HG02870 (cell line): Measurements from ENCODE around the gene MAML3.
"Not testable (repeated sequence)": the region's sequence is repeated elsewhere in the genome, so short reads cannot be mapped to it uniquely, and the experiment has no call there.

Source experiments
- ATAC-seq: cut with Tn5 transposase; IDR thresholded peaks from one replicate; pipeline ENCODE4 v1.9.1; 2021; ENCODE audit warnings: mild to moderate bottlenecking, moderate library complexity; ENCODE audit not compliant: unreplicated experiment

MAML3 gene

DNA sequence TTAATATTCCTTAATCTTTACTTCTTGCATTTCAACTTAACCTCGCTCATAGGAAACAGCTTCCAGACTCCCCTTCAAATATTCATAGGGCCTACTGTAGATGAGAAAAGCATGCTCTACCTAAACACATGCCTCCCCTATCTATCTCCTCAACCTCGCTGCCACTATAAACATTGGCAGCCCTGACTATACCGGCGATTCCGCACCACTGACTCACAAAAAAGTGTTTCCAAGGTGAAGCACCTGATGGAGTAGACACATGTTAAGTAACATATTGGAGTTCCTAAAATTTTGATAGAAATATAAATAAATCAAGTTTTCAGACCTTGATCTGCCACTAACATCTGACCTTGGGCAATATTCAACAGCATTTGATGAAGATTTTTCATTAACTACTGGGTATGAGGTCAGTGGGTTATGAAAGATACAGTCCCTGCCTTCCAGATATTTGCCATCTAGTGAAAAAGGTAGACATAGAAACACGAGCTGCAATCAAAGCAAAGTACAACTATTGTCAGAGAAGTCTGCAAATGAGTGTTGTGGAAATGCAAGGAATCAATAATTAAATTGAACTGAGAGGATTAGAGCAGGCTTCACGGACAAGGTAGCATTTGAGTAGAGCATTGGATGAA lies 184.2 kb downstream of the MAML3 start:
- no peak for ATAC-seq

DNA sequence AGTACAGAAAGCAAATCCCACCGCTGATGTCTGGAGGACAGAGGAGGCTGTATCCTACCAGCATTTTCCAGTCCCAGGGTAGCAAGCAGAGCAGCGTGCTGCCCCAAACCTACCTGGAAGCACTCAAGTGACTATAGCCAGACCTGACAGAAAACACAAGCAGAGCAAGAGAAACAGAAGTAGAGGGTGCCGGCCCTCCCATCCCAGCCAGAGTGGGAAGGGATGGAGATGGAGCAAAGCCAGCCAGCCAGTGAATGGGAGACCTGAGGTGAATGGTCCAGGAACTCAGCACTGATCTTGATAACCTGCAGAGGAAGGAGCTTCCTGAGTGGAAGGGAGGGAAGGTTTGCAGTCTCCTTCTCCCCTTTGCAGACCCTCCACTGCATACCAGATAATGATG lies 185.2 kb downstream of the MAML3 start:
- no peak for ATAC-seq

DNA sequence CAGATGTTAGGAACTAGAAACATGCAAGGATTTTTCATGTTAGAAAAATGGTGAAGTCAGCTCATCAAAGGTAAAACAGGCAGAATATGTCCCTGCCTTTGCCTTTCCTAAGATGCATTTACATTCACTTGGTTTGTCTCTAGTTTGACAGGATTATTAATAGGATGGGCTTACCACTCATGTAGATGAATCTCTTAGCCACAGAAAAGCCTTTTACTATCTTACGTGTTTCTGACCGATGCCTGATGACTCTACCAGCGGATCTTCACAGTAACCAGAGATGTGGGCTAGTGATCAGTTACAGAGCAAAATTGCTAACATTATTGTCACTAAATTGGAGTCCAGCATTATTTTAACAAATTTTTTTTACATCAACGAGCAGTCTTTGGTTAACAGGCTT lies 187.6 kb downstream of the MAML3 start:
- no peak for ATAC-seq

DNA sequence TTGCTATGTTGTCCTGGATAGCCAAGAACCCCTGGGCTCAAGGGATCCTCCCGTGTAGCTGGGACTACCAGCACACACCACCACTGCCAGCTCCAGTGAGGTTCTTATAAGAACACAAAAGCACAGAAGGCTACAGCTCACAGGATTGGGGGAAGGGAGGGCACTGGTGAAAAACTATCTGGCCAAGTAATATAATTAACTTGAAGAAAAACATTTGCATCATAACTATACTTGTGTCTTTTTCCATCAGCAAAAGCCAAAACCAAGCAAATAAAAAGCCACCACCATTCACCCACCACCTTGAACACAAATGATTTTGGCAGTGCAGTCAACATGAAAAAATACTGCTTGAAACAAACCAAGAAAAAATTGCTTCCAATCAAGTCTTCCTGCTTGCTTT lies 188.2 kb downstream of the MAML3 start:
- no peak for ATAC-seq

DNA sequence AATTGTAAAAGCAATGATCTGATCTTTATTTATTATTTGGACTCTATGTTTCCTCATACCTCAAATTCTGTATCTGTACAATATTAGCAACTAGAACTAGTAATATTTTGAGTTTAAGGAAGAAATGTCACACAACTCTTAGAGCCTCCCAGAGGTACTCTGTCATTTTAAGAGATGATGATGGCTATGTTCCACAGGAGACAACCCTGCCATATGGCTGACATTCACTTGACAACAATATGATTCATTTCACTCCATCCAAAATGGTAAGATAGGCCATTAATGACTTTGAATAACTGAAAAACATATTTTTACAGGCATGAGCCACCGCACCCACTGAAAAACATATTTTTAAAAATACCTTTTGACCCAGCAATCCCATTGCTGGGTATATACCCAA lies 190.3 kb downstream of the MAML3 start:
- no peak for ATAC-seq

DNA sequence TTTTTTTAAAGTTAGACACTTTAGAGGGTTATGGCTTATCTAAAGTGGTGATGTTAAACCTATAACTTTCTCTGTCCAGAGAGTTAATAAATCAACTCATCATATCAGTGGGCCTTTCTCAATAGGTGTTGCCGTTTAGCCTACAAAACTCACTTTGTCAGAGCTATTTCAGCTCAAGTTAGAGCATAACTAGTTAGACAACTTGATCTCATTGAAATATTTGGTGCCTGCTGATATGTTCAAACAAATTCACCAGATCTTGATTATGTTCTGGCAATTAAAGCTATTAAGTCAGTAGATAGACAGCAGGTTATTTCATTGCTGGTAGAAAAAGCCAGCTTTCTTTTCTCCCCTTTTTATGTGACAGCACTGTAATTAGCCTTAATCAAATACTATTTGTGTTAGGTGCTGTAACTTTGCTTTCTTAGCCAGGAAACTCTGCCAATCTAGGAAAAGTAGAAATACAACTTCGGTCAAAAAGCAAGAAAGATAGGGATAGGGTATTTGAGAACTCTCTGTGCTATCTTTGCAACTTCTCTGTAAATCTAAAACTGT lies 191.8 kb downstream of the MAML3 start:
- no peak for ATAC-seq

DNA sequence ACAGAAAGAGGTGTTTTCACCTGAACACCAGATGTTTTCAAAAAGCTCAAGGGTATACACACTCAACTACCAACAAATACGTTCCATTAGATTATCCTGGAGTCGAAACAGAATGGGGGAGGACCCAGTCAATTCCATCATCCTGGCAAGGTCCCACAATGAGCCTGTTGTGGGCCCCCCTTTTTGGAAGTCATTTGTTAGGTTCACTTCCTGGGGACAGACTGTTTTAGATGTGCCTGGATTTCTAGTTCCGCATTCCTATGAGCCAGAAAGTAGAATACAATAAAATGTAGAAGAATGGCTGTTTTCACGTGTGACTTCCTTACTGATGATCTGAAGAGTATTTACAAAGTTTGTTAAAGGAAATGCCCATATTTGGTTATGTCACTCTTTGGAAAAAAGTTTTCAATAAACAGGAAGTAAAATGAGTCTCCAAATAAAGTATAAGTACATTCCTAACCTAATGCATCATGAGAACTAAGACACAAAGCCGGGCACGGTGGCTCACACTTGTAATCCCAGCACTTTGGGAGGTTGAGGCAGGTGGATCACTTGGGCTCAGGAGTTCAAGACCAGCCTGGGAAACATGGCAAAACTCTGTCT lies 192.5 kb downstream of the MAML3 start:
- no peak for ATAC-seq

DNA sequence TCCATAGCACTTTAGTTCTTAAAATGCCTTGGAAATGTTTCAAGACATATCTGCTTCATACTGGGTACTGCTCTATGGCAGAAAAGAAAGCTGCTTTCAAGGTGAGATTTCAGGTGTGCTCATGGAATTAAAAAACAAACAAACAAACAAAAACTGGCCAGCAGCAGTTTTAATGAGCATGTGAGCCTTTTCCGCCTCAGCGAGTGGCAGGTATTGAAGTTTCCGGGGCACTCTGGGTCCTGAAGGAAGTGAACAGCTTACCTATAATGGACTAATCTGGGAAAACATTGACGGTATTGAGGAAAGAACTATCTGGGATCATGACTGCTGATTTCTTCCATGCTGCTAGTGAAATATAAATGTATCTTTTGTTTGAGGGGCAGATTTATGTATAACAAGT lies 194.6 kb downstream of the MAML3 start:
- ATAC-seq, result no peak

DNA sequence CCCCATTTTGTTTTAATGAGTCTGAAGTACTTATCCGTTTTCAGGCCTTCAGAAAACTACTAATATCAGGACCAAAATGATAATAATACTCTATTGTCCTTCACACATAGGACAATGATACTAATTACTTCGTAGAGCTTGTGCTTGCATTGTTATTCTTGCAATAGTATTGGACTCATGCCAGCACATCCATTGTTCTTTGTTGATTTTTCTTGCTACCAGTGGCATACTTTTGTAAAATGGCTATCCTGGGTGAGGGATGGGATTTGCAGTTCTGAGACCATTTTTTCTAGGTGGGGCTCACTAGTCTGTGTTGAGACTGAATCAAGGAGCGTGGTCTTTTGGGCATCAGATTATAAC lies 195.3 kb downstream of the MAML3 start:
- ATAC-seq, result no peak

DNA sequence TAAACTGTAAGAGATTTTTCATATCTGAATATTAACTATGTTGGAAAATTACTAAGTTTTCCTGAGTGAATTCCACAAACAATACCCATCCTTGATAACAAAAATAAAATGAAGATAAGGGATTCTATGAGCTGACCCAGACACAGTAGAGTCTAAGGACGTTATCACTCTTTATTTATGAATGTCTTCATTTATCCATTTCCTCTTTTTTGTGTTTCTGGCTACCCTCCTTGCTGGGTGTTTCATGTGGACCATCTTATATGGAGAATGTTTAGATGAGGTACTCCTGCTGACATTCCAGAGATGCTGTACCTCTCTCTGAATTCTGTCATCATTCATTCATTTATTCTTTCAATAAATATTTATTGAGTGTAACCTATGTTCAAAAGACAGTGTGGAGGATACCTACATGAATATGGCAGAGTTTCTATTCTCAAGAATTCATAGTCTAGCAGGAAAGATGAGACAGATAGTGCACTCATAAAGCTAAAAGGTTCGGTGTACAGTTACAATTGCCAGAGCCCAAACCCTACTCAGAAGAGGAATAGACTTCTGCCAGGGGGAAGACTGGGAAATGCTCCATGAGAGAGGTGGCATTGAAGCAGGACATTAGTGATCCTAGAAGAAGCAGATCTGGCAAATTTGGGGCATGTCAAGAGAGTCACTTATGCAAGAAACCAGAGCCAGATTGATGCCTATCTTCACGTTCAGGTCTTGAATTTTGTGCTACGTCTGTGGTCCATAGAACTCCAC lies 195.8 kb downstream of the MAML3 start:
- ATAC-seq, result no peak

DNA sequence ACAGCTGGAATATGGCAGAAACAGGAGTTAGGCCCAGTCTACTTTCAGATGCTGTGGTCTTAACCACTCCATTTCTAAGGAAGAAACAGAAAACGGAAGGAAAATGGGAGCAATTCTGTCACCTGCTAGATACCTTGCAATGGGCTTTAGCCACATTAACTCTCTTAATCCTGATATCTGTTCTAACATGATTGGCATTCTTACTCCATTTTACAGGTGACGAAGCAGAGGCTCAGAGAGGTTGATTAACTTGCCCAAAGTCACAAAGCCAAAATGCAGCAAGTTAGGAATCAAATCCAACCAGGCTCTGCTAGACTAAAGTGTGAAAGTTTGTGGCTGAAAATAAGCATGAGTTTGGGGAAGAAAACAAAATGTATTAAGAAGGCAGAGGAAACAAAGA lies 196.9 kb downstream of the MAML3 start:
- ATAC-seq, result no peak

DNA sequence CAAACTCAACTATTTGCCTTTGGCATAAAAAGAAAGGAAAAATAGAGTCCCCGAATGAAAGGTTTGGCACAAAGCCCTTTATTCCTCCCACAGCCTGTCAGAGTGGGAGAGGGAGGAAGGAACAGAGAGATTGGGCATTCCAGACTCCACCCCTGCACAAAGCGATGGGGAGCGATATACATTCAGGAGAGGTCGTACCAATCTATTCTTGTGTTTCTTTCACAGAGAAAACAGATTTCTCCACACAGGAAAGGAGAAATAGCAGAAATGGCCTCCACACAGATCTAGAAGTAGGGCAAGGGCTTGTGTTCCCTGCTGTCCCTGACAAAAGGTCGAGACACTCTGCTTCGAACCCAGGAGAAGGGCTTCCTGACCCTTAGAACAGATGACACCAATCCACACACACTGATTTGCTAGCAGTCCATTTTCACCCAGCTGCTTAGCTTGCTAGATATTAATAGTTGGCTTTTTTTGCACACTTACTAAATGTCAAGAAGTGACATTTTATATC lies 197.4 kb downstream of the MAML3 start:
- no peak for ATAC-seq

DNA sequence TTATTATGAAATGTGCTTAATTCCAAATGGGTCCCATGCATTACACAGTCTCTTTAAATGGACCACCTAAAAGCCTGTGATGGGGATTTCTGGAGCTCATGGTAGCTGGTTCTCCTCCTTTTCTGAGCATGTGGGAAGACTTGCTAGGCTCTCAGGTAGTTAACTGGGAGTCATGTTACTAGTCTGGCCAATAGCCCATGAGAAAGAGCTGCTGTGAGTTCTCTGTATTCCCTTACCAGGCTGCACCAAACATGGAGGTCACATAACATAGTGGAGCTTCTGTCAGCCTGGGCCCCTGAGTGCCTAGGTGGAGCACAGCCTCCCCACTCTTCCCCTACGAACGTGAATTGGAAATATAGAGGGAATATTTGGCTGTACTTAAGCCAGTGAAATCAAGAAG lies 198.4 kb downstream of the MAML3 start:
- no peak for ATAC-seq

DNA sequence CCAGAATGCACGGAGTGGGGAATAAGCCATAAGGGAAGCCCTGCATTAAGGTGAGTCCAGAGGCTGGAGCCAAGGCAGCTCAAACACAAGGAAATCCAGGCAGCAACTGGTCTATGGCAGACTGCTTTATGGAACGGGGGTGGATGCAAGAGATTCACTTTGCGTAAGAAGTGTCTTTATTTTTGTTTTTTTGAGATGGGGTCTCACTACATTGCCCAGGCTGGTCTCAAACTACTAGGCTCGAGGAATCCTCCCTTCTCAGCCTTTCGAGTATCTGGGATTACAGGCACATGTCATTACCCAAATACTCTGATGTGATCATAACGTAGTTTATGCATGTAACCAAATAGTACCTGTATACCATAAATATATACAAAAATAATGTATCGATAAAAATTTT lies 199.5 kb downstream of the MAML3 start:
- no peak for ATAC-seq

DNA sequence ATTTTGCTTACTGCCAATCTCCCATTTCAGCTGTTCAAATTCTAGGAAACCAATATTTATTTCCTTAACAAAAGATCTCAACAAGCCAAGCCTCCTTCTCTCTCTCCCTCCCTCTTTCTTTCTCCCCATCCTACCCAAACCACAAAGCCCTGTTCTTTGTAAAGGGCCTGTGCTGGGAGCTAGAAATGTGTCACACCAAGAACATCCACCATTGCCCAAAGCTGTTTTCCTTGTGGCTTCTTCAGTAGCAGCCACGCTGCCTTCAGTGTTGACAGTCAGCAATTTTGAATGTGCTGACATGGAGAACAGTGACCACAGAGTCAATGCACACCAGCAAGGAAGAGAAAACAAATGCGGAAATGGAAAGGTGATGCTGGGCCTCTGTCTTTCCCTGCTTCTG lies 203.0 kb downstream of the MAML3 start:
- no peak for ATAC-seq

DNA sequence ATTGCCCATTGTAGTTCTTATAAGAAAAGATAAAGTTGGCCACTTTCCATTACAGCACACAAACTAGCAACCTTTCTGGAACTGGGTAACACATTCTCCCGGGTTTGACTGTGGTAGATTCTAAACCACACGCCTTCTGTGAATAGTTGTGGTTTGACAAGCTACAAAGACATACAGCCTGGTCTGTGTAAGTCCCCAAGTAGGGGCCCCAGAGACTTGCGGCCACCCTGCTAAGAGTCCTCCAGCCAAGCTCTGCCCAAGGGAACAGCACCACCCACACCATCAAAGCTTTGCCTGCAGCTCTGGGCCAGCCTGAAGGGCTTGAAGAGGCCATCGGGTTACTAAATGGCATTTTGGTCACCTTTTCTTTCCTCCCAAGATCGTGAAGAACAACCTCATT lies 203.4 kb downstream of the MAML3 start:
- peak; percentile 89 for ATAC-seq

DNA sequence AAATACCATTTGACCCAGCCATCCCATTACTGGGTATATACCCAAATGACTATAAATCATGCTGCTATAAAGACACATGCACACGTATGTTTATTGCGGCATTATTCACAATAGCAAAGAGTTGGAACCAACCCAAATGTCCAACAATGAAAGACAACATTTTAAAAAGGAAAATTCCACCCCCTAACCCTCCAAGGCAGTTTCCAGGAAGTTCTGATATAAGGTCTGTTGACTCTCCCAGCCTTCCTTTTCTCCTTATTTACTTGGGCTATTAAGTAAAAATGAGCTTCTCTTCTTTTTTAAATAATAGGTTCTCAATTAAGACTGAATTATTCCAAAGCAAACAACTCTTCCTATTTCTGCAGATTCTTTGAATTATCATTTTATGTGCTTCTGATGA lies 209.1 kb downstream of the MAML3 start:
- not testable (repeated sequence) for ATAC-seq

DNA sequence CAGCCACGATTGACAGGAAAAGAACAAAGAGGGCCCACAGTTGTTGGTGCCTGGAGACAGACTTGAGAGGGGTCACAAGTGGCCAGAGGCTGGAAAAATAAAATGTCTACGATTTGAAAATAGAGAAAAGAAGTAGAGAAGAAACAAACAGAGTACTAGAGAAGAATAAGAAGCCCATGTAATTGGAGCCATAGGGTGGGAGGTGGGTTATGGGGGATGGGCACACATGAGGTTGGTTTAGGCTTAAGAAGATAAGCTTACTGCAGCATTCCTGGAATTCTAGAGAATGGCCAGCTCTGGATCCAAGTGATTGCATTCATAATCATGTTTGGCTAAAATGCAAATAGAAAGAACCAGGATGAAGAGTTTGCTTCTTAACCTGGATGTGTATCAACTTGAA lies 210.7 kb downstream of the MAML3 start:
- ATAC-seq, result no peak

DNA sequence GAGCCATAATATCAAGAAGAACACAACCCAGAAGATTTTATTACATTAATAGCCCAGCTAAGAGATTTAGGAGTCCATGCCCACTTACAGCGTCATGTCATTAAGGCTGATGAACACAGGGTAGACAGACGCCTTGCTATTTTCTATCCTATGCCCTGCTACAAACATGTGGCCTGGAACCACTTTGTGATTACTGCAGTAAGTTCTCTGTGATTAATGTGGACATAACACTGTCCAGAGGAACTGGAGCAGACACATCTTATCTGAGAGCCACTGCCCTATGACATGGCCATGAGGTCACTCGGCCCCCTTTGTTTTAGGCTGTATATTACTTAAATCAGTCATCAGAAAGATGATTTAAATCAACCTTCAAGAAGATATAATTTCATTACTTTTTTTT lies 211.7 kb downstream of the MAML3 start:
- no peak for ATAC-seq

DNA sequence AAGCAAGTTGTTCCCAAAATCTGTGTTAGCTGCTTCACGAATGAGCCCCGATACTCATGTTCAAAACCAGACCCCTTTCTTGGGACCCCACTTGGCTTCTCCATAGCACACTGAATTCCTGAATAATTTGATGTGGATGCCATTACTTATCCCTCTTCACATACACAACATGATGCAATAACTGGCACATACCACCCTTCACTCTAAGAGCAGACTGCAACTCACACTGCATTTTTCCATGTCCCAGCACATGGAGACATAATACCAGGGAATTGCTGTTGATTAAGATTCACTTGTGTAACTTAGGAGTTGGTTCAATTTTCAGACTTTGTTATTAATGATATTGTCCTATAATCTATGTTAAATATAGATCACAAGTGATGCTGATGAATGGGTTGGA lies 213.4 kb downstream of the MAML3 start:
- ATAC-seq, result no peak

DNA sequence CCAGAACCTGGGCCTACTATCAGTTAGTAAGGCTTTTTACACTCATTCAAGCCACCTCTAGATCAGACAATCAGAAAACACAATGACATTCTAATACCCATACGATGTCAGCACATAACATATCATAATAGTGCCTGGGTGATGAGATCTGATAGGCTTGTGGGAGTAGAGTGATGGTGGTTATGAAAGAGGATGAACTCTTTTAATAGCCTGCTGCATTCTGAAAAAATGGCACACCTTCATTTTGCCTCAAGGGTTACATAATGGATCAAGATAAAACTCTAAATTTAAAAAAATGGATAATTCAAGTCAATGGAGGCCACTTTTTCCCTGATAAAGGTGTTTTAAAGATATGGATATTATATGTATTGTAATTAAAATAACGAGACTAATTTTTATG lies 215.6 kb downstream of the MAML3 start:
- ATAC-seq, result no peak

DNA sequence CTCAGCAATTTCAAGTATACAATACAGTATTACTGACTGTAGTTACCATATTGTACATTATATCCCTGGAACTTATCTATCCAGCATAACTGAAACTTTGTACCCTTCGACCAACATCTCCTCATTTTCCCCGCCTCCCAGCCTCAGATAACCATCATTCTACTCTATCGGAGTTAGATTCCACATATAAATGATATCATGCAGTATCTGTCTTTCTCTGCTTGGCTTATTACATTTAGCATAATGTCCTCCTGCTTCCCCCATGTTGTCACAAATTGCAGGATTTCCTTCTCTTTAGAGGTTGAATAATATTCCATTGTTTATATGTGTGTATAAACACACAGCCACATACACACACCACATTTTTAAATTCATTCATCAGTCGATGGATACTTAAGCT lies 218.1 kb downstream of the MAML3 start:
- no peak for ATAC-seq
